HG03045 (cell line): ENCODE results near the gene CDC20.

ENCODE experiments used
- ATAC-seq: cut with Tn5 transposase; IDR thresholded peaks from one replicate; pipeline ENCODE4 v1.9.1; 2021; ENCODE audit warnings: mild to moderate bottlenecking, moderate library complexity; ENCODE audit not compliant: unreplicated experiment

Gene CDC20

GRCh38 chr1:43358746-43359693, at the start of gene CDC20:
Gene CDC20 (plus strand): TSS chr1:43358981. CDS start chr1:43359216, 235 bp downstream.
- ATAC-seq = peak; percentile 93

GRCh38 chr1:43309405-43310025, 49.3 kb upstream of the CDC20 start:
- no peak for ATAC-seq

DNA sequence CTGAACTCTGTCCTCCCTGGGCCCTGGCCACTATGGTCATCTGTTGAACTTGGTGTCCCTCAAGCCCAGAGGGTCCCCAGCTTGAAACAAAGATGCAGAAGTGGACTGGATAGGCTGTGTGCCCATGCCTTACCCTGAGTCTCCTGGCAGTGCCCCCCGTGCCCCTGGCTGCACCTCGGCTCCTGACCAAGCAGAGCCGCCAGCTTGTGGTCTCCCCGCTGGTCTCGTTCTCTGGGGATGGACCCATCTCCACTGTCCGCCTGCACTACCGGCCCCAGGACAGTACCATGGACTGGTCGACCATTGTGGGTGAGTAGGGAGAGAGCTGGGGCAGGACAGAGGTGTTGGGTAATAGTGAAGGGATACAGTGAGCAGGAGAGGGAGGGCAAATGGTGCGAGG, 47.3 kb upstream of the CDC20 start:
- ATAC-seq = no peak

DNA sequence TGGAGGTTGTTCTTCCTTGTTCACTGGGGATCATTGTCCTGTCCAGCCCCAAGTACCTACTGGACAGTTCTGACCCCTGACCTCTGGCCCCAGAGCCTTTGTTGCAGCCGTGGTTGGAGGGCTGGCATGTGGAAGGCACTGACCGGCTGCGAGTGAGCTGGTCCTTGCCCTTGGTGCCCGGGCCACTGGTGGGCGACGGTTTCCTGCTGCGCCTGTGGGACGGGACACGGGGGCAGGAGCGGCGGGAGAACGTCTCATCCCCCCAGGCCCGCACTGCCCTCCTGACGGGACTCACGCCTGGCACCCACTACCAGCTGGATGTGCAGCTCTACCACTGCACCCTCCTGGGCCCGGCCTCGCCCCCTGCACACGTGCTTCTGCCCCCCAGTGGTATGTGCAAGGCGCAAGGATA, 46.6 kb upstream of the CDC20 start:
- ATAC-seq = no peak

DNA sequence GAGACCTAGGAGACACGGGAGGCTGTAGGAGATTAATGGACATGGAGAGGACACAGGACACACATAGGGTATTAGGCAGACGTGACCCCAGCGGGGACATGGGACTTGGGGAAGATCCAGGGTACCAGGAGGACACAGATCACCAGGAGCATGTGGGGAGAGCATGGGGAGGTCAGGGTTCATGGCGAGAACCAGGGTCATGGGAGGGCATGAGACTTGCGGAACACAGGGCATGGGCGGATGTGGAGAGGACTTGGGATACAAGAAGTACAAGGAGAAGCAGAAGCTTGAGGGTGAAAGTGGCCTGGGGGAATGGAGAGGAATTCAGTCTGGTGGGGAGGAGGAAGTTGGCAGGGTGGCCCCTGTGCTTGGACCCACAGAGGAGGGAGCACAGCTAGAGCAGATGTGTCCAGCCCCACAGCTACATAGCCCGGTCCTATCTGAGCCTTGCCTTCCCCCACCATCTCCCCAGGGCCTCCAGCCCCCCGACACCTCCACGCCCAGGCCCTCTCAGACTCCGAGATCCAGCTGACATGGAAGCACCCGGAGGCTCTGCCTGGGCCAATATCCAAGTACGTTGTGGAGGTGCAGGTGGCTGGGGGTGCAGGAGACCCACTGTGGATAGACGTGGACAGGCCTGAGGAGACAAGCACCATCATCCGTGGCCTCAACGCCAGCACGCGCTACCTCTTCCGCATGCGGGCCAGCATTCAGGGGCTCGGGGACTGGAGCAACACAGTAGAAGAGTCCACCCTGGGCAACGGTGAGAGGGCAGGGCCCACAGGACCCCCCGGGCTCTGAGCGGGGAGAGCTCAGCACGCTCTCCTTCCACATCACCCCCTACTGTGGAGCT, 45.9 kb upstream of the CDC20 start:
- ATAC-seq = no peak

DNA sequence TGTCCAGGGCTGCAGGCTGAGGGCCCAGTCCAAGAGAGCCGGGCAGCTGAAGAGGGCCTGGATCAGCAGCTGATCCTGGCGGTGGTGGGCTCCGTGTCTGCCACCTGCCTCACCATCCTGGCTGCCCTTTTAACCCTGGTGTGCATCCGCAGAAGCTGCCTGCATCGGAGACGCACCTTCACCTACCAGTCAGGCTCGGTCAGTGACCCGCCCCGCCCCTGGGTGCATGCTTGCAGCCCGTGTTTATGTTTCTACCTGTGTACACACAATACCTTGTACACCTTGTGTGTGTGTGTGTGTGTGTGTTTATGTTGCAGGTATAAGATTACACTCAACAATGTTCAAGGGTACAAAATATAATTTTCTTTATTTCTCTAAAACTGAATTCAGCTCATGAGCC, 45.0 kb upstream of the CDC20 start:
- no peak for ATAC-seq

DNA sequence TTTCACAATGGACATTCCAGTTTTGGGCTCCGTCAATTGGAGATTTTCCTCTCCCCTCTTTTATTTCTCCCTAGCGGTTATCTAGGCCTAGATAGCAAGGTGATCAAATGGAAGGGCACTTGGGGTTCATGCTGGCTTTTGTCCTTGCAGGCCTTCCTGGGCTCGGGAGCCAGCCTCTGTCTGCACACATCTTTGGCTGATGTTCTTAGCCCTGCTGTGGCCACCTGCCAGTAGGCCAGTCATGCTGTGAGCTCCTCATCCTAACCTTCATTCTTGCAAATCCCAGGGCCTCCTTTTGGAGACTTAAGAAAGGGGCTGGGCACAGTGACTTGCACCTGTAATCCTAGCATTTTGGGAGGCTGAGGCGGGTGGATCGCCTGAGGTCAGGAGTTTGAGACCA, 44.5 kb upstream of the CDC20 start:
- no peak for ATAC-seq

- no peak for ATAC-seq
Measured at GRCh38 chr1:43315481-43315880, 43.3 kb upstream of the CDC20 start.

GRCh38 chr1:43315963-43316737, 42.6 kb upstream of the CDC20 start:
- ATAC-seq = no peak

GRCh38 chr1:43316738-43317520, 41.9 kb upstream of the CDC20 start:
- no peak for ATAC-seq

- no peak for ATAC-seq
Measured at GRCh38 chr1:43317817-43318471, 40.8 kb upstream of the CDC20 start.

DNA sequence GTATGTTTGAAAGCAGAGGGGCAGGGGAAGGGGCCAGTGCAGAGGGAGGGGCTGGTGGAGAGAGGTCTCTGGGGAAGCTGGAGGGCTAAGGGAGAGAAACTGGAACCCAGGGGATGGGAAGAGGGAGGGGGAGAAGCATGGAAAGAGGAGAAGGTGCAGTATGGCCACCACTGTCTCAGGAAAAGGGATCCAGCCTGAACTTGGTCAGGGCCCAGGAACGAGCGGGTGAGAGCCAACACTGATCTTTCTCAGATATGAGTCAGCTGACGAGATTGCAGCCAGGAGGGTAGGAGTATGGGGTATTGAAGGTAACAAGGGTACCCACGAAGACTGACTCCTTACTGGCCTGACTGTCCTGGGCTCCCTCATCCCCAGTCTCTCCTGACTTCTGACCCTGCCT, 40.0 kb upstream of the CDC20 start:
- no peak for ATAC-seq

GRCh38 chr1:43319288-43319687, 39.5 kb upstream of the CDC20 start:
- no peak for ATAC-seq

DNA sequence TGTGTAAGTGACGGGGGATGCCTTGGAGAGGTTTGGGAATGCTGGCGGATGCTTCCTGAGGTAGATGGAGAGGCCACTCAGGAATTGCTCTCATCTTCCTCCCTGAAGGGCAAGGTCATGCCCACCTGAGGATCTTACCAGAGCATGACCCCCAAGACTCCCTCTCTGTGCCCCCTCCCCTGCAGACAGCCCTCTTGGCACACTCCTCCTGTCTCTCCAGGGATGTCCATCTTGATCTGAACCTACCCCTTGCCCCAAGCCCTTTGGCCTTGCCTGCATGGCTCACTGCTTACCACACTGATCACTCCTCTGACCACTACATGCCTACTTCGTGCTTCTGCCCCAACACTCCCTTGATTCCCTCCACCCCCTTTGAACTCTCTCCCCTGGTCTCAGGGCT, 39.0 kb upstream of the CDC20 start:
- ATAC-seq = no peak

GRCh38 chr1:43321331-43321891, 37.4 kb upstream of the CDC20 start:
- no peak for ATAC-seq

GRCh38 chr1:43322506-43322905, 36.3 kb upstream of the CDC20 start:
- ATAC-seq = no peak

GRCh38 chr1:43324810-43325209, 34.0 kb upstream of the CDC20 start:
- ATAC-seq = no peak

- ATAC-seq = no peak
Measured at GRCh38 chr1:43325381-43325780, 33.4 kb upstream of the CDC20 start.
